Islet of Langerhans (tissue), 1 donor: Measurements from ENCODE around the gene MYBL2.

ENCODE experiments used
- FAIRE-seq: peaks from one replicate; lab custom pipeline; 2011; peaks lifted over from hg19 to GRCh38; lab: Jason Lieb, UNC

The MYBL2 gene

DNA sequence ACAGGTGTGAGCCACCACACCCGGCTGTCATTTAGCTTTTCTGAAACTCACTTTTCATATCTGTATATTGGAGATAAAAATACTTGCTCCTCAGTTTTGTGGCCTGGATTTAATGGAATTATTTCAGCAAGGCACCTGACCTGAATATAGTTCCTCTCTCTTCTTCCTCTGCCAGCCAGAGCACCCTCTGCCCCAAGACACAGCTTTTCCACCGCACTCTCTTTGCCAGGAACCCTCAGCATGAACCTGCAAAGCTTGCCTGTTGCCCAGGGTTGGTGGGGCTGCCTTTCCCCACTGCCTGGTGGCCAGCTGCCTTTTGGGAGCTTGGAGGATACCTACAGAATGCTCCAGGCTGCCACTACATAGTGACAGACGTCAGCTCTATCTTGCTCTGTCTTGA lies 56.8 kb downstream of the MYBL2 start:
- no peak for FAIRE-seq

DNA sequence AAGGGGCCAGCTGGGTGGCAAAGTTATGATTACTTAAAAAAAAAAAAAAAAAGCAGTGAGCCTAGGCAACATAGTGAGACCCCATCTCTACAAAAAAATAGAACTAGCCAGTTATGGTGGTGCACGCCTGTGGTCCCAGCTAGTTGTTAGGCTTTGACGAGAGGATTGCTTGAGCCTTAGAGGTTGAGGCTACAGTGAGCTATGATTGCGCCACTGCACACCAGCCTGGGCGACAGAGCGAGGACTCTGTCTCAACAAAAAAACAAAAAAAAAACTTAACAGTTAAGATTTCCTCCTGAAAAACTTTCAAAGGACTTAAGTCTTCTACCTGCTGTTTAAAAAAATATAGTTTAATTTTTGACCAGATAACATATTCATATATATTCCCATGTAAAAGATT lies 57.5 kb downstream of the MYBL2 start:
- no peak for FAIRE-seq

DNA sequence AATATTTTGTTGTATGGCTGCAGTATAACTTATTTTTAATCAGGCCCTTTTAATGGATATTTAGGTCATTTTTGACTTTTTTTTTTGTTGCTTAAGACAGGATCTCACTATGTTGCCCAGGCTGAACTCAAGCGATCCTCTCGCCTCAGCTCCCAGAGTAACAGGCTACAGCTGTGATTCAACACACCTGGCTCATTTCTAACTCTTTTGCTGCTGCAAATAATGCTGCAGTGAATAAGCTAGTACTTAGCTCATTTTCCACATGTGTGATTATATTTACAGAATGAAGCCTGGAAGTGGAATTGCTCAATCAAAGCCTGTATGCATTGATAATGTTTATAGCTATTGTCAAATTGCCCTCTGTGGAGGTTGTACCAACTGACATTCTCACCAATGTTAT lies 58.8 kb downstream of the MYBL2 start:
- FAIRE-seq, result no peak

DNA sequence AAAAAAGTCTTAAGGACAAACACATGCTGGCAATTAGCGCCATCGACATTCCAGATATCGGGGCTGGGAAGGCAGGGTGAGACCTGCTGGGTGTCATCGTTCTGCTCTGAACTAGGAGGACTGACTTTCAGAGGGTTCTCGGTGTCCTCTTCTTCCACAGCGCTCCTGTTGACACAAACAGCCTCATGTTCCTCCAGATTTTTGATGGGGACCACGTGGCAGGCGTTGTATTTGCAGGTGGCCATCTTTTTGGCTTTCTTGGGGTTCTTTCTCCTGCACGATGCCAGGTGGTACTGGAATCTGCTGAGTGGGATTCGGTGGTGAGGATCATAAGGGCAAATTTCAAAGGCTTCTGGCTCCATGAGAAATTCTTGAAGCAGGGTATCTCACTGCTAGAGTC lies 59.4 kb downstream of the MYBL2 start:
- FAIRE-seq, result no peak

DNA sequence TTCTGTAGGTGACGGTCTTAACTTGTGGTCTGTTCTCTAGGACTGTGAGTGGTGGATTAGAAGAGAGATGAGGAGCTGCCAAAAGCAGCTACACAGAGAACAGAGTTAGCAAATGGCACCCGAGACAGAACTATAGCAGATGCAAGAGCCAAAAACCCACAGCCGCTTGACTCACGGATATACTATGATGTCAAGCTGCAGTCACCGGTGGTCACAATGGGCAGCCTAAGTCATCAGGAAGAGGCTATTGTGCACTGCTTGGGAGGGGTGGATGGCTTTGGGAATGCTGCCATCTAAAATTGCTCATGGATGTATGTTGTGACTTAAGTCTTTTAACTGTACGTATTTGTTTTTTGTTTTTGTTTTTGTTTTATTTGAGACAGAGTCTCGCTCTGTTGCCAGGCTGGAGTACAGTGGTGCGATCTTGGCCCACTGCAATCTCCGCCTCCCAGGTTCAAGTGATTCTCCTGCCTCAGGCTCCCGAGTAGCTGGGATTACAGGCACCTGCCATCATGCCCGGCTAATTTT lies 60.0 kb downstream of the MYBL2 start, which contains the start of gene GTSF1L:
TSS of gene GTSF1L (minus strand) at position 192 of the 528 bp plus-strand sequence. CDS start 308 bp downstream, outside the sequence.
- no peak for FAIRE-seq

DNA sequence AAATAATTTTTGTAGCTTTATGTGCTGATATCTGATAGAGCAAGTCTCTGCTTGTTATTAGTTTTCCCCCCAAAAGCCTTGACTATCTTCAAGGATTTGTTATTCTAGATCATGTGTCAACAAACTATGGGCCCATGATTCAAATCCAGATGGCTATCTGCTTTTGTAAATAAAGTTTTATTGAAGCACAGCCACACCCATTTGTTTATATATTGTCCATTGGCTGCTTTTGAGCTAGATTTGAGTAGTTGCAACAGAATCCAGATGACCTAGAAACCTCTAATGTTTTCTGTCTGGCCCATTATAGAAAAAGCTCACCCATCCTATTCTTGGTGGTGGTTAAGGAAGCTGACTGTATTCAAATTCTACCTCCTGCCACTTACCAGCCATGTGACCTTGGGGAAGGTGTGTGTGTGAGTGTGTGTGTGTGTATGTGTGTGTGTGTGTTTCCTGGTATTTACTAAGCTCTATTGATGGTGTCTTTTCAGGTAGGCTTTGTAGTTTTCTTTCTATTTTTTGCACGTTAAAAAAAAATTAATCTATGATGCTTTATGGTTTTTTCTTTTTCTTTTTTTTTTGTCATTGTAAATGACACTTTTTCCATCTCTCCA lies 61.2 kb downstream of the MYBL2 start:
- FAIRE-seq, result no peak

DNA sequence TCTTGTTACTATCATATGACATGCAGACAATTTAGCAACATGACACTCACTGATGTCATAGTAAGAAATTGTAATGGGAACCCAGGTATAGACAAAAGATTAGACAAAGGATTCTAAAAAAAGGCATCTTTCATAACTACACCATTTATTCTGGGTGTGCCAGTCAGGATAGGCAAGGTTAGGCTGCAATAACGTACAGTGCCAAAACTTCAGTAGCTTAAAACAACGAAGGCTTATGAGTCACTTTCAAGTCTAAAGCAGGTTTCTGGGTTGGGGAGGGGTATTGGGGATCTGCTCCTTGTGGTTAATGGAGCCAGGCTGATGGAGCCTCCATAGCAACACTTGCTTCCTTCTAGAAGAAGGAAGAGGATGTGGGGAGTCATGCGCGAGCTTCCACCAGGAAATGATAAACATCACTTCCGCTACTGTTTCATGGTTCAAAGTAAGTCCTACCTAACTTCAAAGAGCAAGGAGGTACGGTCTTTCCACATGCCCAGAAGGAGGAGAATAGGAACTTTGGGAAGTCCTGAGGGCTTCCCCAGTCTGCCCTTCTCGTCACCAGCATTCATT lies 61.9 kb downstream of the MYBL2 start:
- no peak for FAIRE-seq

DNA sequence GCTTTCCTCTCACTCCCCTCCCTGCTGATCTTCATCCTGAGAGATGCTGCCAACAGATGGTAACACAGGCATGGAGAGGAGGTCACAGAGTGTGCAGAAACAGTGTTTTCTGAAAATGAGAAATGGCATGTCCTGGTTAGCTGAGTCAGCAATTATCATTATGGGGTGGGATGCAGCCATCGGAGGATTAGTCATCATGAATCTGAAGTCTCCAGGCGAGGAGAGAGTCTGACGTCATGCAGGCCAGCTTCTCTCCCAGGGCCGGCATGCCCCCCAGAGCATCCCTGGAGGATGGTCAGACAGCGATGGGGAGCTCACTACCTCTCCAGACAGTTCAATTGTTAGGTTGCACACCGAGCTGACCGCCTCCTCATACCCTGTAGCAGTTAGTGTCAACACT lies 64.6 kb downstream of the MYBL2 start:
- FAIRE-seq, result no peak

DNA sequence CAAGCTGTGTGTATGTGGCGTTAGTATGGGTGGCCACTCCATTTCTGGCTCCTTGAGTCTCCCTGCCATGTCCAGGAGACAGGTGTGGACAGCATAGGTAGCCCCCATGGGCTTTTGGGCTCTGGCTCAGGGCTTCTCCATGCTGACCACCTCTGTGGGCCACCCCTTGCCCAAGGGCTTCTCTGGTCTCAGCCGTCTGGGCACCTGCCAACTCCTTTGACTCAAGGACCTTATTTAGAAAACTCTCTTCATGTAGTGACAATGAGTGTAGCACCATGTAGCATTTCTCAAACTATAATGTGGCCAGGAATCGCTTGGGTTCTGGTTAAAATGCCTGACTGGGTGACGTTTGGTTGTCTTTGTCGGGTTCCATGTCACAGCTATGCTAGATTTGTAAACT lies 65.0 kb downstream of the MYBL2 start:
- FAIRE-seq, result no peak

DNA sequence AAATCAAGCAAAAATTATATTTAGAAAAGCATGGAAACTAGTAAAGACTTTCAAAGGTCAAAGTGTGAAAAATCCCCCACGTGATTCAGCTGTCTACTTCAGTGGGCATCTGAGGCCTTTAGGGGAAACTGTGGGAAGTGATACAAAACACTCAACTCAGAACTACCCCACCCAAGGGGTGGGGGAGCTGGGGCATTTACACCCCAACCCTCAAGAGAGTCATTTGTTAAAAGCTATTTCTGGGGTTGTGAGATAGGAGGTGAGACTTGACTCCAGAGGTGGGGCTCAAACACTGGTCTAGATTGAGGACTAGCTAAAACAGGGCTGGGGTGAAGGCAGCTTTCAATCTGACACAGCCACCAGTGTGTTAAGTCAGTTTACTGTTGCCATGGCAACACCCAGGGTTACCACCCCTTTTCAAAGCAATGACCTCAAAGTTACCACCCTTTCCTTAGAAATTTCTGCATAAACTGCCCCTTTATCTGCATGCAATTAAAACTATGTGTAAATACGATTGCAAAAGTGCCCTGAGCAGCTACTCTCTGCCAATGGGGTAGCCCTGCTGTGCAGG lies 69.8 kb downstream of the MYBL2 start:
- FAIRE-seq, result no peak

DNA sequence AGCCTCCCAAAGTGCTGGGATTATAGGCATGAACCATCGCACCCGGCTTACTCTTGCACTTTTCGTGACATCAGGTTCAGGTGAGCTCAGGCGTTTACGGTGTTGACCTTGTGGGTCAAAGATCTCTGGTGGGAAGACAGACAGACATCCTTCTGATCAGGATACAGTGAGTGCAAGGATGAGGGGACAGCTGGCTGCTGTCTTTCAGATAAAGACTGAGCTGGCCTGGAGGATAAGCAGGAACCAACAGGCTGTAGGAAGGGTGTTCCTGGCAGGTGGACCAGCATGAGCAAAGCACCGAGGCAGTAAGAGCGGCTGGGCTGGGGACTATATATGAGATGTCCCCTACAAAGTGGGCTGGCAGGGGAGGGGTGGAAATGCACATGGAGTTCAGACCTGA lies 71.0 kb downstream of the MYBL2 start:
- no peak for FAIRE-seq

DNA sequence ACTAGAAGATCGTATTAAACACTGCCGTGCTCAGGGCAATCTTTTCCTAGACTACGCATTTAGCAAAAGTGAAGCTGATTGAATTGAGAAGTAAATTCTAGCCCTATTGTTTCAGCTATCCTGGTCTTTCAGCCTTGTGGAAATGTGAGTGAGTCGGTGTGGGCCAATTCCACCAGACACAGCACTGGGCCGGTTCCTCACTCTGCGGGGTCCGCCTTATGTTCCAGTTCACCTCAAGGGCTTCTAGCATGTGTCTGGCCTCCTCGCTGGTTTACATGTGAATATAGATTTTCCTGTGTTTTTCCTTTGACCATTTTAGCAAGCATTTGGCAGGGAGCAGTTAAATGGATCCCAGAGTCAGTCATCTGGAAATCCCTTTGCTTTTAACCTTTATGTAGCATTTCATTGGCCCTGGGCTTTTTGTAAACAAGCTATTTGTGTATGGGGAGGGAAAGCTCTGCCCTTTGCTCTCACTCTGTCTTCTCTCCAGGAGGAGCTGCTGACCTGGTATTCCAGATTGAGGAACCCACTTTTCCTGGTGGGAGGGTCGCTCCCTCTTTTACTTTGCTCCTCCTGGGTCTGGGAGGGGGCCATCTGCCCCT lies 72.3 kb downstream of the MYBL2 start:
- no peak for FAIRE-seq

DNA sequence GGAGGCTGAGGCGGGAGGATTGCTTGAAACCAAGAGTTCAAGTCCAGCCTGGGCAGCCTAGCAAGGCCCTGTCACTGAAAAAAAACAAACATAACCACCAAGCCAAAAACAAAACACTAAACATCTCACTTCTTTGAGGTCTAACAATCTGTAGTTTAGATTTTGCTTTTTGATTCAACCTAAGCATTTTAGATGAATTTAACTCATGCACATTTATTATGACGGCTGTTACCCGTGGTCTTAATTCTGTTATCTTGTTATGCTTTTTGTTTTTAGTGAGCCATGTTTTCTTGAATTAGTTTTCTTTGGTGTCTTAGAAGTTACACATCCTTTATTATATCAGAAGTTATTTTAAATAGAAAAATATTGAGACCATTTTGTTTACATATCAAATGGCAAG lies 73.7 kb downstream of the MYBL2 start:
- no peak for FAIRE-seq

DNA sequence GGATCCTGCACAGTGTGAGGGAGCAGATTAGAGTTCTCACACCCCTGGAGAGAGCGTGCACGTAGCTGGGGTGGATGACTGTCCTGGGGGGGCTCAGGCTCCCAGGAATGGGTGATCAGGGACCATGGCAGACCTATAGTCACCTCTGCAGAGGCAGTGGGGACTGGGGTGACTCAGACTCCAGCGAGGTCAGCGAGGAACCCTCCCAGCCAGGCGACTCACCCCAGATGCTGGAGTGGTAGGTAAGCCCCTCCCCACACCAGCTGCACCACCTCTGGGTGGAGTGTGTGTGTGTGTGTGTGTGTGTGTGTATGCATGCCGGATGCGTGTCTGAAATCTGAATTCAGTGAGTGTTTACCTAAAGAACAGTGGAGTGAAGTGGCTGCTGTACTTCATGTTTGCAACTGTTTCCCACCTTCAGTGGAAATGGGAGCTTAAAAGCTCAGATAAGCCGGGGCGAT lies 77.3 kb downstream of the MYBL2 start:
- FAIRE-seq, result no peak

DNA sequence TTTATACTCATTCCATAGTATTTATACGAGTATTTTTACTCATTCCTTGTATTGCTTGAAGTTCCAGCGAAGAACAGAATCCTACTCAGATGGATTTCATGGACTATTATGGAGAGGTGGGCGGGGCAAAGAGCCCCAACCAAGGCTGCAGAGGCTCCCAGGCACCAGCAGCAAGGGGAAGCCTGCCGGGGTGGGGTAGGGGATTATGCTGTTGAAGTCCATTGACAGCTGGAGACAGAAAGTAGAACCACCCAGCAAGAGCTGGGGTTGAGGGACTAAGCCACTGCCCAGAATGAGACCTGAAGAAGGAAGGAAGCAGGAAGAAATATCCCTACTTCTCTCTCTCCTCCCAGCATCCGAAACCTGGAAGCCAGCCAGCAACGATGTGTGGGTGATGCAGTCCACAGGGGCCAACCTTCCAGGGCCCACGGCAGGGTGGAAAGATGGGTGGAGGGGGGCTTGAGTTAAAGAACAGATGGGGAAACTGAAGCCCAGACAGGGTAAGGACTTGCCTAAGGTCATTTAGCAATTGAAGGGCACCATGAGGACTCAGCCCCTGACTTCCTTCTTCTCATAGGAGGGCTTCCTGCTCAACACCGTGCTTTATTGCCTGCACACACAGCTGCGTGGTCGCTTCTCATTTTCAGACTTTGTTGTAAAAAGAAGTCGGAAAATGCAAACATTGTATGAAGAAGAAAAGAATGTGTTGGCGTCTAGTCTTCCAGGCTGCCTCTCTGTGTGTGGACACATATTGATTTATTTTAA lies 78.2 kb downstream of the MYBL2 start:
- no peak for FAIRE-seq

DNA sequence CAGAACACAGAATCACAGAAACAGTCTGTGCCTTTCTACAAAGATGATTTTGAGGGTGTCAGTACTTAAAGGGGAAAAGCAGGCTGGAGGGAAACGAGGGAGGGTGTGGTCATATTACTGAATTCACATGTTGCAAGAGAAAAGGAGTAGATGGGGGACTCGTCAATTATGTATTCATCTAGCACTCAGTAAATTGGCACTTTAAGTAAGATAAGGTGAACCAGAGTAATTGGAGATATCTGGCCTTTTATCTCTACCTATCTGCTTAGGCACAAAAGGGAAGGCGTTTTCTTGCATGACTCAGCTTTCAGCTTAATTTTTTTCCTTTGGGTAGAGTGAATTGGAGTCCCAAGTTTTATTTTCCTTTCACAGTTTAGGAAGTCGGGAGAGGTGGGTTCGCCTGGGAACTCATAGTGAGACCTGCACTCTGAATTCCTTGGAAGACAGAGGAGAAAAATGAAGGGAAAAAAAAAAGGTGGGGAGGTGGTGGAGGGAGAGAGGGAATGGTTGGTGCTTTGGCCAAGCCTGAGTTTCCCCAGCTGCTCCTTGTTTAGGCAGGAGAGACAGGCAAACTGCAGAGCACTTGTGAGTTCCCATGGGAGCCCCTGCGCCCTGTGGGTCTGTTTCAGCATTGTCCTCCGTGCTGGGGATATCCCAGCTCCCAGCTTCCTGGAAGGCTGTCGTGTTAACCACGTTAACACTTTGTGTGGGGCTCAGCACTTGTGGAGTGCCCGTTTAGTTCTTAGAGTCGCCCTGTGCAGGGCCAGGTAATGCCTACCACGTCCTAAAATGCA lies 79.6 kb downstream of the MYBL2 start:
- no peak for FAIRE-seq

DNA sequence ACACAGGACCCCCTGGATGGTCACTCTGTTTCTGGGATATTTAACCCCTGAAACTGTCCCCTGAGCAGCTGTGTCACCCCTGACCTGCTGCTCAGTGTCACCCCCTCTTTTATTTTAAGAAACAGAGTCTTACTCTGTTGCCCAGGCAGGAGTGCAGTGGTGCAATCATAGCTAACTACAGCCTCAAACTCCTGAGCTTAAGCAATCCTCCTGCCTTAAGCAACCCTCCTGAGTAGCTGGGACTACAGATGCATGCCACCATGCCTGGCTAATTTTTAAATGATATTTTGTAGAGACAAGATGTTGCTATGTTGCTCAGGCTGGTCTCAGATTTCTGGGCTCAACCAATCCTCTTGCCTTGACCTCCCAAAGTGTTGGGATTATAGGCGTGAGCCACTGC lies 81.4 kb downstream of the MYBL2 start:
- no peak for FAIRE-seq

DNA sequence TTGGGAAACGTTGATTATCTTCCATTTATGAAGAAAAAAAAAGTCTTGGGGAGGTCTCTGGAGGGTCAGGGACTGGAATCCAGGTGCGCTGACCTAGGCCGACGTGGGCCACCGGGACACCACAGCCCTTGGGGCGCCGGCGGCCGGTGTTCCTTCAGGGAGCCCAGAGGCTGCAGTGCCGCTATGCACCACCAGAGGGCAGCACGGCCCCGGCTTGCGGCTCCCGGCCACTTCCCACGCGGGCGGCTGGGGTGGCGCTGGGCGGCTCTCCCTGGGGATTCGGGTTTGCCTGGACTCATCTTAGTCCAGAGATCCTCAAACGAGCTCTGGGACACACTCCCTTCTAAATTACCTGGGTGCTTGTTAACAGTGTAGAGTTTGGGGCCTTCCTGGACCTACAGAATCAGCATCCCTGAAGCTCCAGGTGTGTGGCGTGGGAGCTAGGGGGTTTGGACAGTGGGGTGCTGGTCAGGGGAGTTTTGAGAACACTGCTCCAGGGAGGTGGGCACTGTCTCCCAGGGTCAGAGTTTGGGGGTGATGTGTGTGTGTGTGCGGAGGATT lies 82.9 kb downstream of the MYBL2 start:
- no peak for FAIRE-seq

DNA sequence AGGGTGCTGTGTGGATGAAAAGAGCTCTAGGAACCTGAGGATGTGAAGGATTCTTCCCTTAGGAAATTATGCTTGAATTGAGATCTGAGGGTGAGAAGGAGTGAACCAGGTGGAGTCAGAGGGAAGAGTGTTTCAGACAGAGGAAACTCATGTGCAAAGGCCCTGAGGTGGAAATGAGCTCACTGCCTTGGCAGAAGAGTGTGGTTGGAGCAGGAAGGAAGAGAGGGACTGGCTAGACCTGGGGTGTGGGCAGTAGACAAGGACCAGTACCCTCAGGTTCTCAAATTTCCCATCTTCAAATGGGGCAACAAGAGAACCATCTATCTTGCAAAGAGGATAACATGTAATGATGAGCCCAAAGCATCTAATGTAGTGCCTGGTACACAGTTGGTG lies 83.9 kb downstream of the MYBL2 start:
- FAIRE-seq, result no peak

DNA sequence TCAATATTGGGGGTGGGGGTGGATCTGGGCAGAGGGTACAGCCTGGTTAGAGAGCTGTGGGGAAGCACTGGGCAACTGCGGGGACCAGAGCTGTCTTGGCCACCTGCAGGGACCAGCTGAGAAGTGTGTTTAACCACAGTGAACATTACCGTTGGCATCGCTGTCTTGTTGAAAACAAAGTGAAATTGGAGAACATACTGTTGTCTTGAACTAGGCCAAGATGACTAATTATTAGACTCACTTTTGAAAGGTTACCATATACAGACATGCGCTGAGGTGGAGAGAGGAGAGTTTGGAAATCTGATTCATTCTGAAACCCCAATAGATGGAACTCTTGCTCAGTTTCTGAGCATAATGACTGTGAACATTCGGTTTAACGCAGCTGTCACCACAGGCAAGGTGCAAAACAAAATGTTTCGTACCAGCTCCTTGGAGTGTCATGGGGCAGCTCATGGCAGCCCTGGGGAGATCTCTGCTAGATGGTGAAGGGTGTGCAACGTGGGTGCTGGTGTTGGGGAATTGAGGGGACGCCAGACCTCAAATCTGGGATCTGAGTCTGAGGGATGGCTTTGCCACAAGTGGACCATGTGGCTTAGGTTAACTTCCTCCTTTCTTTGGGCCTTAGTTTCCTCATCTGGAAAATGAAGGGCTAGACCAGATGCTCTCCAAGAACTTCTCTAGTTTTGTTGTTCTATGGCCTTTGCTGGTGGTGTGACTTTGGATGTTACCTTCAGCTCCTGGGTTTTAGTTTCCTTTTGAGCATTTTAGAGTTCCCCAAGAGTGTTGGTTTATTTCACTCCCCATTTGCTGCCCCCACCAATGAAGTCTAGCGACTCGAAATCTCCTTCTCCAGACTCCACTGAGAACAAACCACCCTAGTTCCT lies 84.5 kb downstream of the MYBL2 start:
- FAIRE-seq, result no peak

DNA sequence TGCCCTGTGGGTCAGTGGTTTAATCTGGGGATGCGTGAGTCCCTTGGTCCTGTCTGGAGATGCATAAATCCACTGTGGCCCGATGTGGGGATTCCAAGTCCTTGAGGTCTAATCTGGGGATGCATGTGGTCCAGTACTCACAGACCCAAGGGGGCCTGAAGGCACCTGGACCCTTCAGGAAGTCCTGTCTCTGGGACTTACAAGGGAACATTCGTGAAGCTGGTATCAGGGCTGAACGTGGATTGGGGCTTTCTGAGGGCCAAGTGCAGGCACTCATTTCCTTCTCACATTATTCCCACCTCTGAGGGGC lies 85.1 kb downstream of the MYBL2 start:
- FAIRE-seq, result no peak
